IMR-90 (cell line): ENCODE data around the gene STAT5B. TPM values are rescaled to one million over a fixed set of nuclear protein-coding genes. Genes with fewer than 3 reads are reported as not detected.

Experiments
- ATAC-seq: fragments of 200-7000 bp; cut with Tn5 transposase; 2 replicates; pipeline ENCODE4 v1.9.1; 2020; ENCODE audit warnings: low read depth, mild to moderate bottlenecking, moderate library complexity
- BruUV-seq: library from RNA; stranded (reverse); fragments of 400-500 nt; replicated peaks from 2 replicates; lab custom pipeline; 2021; lab: Mats Ljungman, UMichigan
- CTCF ChIA-PET: fragments of 300-600 bp; formaldehyde crosslinking; extraction: SDS; loops from one replicate; lab custom pipeline; 2021; ENCODE audit warnings: antibody characterized with exemption; lab: Yijun Ruan, JAX
- POLR2A ChIA-PET: fragments of 300-600 bp; sonication (Branson Sonifier 250); formaldehyde crosslinking; loops from one replicate; lab custom pipeline; 2022; ENCODE audit warnings: antibody characterized with exemption; ENCODE audit not compliant: unreplicated experiment; lab: Charles Lee
- DNase-seq: peaks from one replicate; pipeline ENCODE4 v3.0.0; 2013
- H2AFZ ChIP-seq: replicated peaks from 2 replicates; pipeline ENCODE3; 2013; ENCODE audit warnings: low read length, mild to moderate bottlenecking; ENCODE audit not compliant: poor library complexity
- H2AK5ac ChIP-seq: 2 replicates; pipeline ENCODE4 v1.6.1; 2013; ENCODE audit warnings: low read depth, low read length, inconsistent platforms
- H2AK9ac ChIP-seq: replicated peaks from 2 replicates; pipeline ENCODE3; 2013; ENCODE audit warnings: mild to moderate bottlenecking, low read depth, low read length, moderate library complexity; ENCODE audit not compliant: poor library complexity
- H2BK120ac ChIP-seq: 2 replicates; pipeline ENCODE4 v1.6.1; 2013; ENCODE audit warnings: low read depth, low read length, inconsistent platforms
- H2BK15ac ChIP-seq: 3 replicates; pipeline ENCODE4 v1.6.1; 2013; ENCODE audit warnings: low read depth, low read length, inconsistent platforms
- H2BK20ac ChIP-seq: 2 replicates; pipeline ENCODE4 v1.6.1; 2013; ENCODE audit warnings: low read depth, mild to moderate bottlenecking, inconsistent platforms, low read length, moderate library complexity
- H2BK5ac ChIP-seq: 2 replicates; pipeline ENCODE4 v1.6.1; 2013; ENCODE audit warnings: mild to moderate bottlenecking, low read depth, low read length, inconsistent platforms; ENCODE audit not compliant: poor library complexity, severe bottlenecking
- H3K14ac ChIP-seq: replicated peaks from 2 replicates; pipeline ENCODE4 v1.6.1; 2013; ENCODE audit warnings: low read depth, low read length, inconsistent platforms
- H3K18ac ChIP-seq: 2 replicates; pipeline ENCODE4 v1.6.1; 2013; ENCODE audit warnings: low read depth, low read length, control low read depth
- H3K23ac ChIP-seq: 2 replicates; pipeline ENCODE4 v1.6.1; 2013; ENCODE audit warnings: low read depth, low read length, inconsistent platforms
- H3K27ac ChIP-seq: 2 replicates; pipeline ENCODE4 v1.5.1; 2013; ENCODE audit warnings: mild to moderate bottlenecking, control low read depth, low read length; ENCODE audit not compliant: insufficient read depth
- H3K27me3 ChIP-seq: 2 replicates; pipeline ENCODE4 v1.6.1; 2013; ENCODE audit warnings: low read length; ENCODE audit not compliant: control insufficient read depth, insufficient read depth
- H3K36me3 ChIP-seq: 2 replicates; pipeline ENCODE4 v1.6.1; 2013; ENCODE audit warnings: low read length, mixed read lengths; ENCODE audit not compliant: control insufficient read depth, insufficient read depth
- H3K4ac ChIP-seq: 2 replicates; pipeline ENCODE4 v1.6.1; 2013; ENCODE audit warnings: low read depth, low read length, inconsistent platforms
- H3K4me1 ChIP-seq: 2 replicates; pipeline ENCODE4 v1.6.1; 2013; ENCODE audit warnings: low read length, mixed read lengths; ENCODE audit not compliant: control insufficient read depth, insufficient read depth
- H3K4me2 ChIP-seq: 2 replicates; pipeline ENCODE4 v1.6.1; 2013; ENCODE audit warnings: low read depth, mild to moderate bottlenecking, control low read depth, low read length, moderate library complexity
- H3K4me3 ChIP-seq: 2 replicates; pipeline ENCODE4 v1.5.1; 2013; ENCODE audit warnings: low read depth, mild to moderate bottlenecking, control low read depth, low read length, moderate library complexity; ENCODE audit not compliant: insufficient read depth
- H3K56ac ChIP-seq: 2 replicates; pipeline ENCODE4 v1.6.1; 2013; ENCODE audit warnings: low read length, inconsistent platforms; ENCODE audit not compliant: insufficient read depth; ENCODE audit errors: extremely low read depth
- H3K79me1 ChIP-seq, 2 experiments: 2 replicates each; pipeline ENCODE4 v1.6.1; 2013; ENCODE audit warnings: low read length in 2 of 2, inconsistent platforms in 1 of 2, low read depth in 1 of 2
- H3K9ac ChIP-seq: 2 replicates; pipeline ENCODE4 v1.6.1; 2013; ENCODE audit warnings: low read depth, low read length, control low read depth
- H3K9me1 ChIP-seq: 2 replicates; pipeline ENCODE4 v1.6.1; 2013; ENCODE audit warnings: low read length, inconsistent platforms; ENCODE audit not compliant: insufficient read depth
- H3K9me3 ChIP-seq: 2 replicates; pipeline ENCODE4 v1.6.1; 2013; ENCODE audit warnings: low read length; ENCODE audit not compliant: control insufficient read depth, insufficient read depth
- H4K20me1 ChIP-seq: 2 replicates; pipeline ENCODE4 v1.6.1; 2013; ENCODE audit warnings: low read length, inconsistent platforms; ENCODE audit not compliant: insufficient read depth
- H4K5ac ChIP-seq: 2 replicates; pipeline ENCODE4 v1.6.1; 2013; ENCODE audit warnings: mild to moderate bottlenecking, low read depth, low read length, control low read depth
- H4K8ac ChIP-seq, 2 experiments: 2 replicates each; pipeline ENCODE4 v1.6.1; 2013; ENCODE audit warnings: low read depth in 2 of 2, low read length in 2 of 2, control low read depth in 1 of 2, inconsistent platforms in 1 of 2
- H4K91ac ChIP-seq: 2 replicates; pipeline ENCODE4 v1.6.1; 2013; ENCODE audit warnings: low read depth, low read length, inconsistent platforms; ENCODE audit not compliant: insufficient read depth
- FOS ChIP-seq: fragments of 150-350 bp; IDR thresholded peaks from 2 replicates; pipeline ENCODE4 v1.6.1; 2016; ENCODE audit warnings: low read depth, low read length
- MAFK ChIP-seq: IDR thresholded peaks from 2 replicates; pipeline ENCODE4 v1.6.1; 2012; ENCODE audit warnings: low read depth, low read length, improper control_type of control experiment
- POLR2A ChIP-seq: IDR thresholded peaks from 2 replicates; pipeline ENCODE4 v1.6.1; 2012; ENCODE audit warnings: mild to moderate bottlenecking, low read depth, low read length
- RCOR1 ChIP-seq: IDR thresholded peaks from 2 replicates; pipeline ENCODE4 v1.6.1; 2012; ENCODE audit warnings: mild to moderate bottlenecking, low read length, improper control_type of control experiment; ENCODE audit not compliant: insufficient replicate concordance
- SMC3 ChIP-seq: fragments of 150-350 bp; IDR thresholded peaks from 2 replicates; pipeline ENCODE4 v1.6.1; 2016; ENCODE audit warnings: low read depth, mild to moderate bottlenecking, antibody characterized with exemption, low read length, moderate library complexity
- WGBS, 2 experiments: methylation state at CpG; one replicate each; pipeline versions ENCODE4 v1.1.5 to v1.1.7; 2013; ENCODE audit warnings: missing lambda C conversion rate in 2 of 2; ENCODE audit not compliant: insufficient read length in 1 of 2; ENCODE audit errors: extremely low coverage in 2 of 2; 5-methylcytosine and 5-hydroxymethylcytosine counted together
- dilution Hi-C: fragments of 300-500 bp; cut with HindIII; formaldehyde crosslinking; loops from one replicate; pipeline ENCODE4 v1.14.3; 2018; ENCODE audit warnings: low sequenced_read_pairs; ENCODE audit not compliant: unreplicated experiment
- in situ Hi-C: fragments of 300-500 bp; cut with MboI; formaldehyde crosslinking; loops from 3 replicates; pipeline ENCODE4 v1.14.3; 2019; ENCODE audit warnings: low sequenced_read_pairs, inconsistent platforms, mixed read lengths
- intact Hi-C: fragments of 100-400 bp; cut with micrococcal nuclease; formaldehyde crosslinking; loops from 2 replicates; pipeline ENCODE4 v1.10.0; 2022
- polyA plus RNA-seq, 3 experiments: library from polyadenylated mRNA; depleted of rRNA; stranded (reverse); fragments of >200 nt; gene quantifications; 2 replicates each; pipeline ENCODE4 v1.2.3, GENCODE V29; 2012; ENCODE audit warnings: low replicate concordance in 1 of 3
- total RNA-seq: library from RNA; depleted of rRNA; stranded (reverse); fragments of >200 nt; gene quantifications from 2 replicates; pipeline ENCODE4 v1.2.3, GENCODE V29; 2012

STAT5B gene
- total and polyA plus RNA-seq, 2 of the 4 experiments (the other 2 are of a cell fraction), result 24.4 to 29.6 TPM

DNA sequence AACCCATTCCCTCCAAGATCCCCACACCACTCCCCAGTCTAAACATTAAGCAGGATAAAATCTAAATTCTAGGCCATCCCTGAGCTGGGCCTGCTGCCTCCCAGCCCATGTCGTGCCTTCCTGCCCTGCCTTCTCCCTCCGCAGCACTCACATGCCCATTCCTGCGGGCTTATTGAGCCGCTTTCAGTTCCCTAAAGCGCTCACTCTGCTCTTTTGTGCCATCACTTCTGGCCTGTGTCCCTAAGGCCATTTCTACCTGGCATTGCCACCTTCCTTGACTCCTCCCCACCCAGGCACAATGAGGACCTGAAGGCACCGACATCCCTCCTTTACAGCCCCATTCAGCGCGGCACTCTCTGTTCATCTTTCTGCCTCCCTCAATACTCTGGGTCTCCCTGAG lies 108.4 kb downstream of the STAT5B start:
- Histone ChIP-seq H3K4ac (no peak overlapping the region), H2BK5ac (no peak overlapping the region), H4K91ac (no peak overlapping the region), H3K4me3 (no peak overlapping the region), H3K9me3 (no peaks in the 10 kb centered on the region), H3K9ac (no peak overlapping the region), H4K5ac (no peak overlapping the region), H3K9me1 (no peaks in the 10 kb centered on the region), H3K36me3 (no peaks in the 10 kb centered on the region), H3K27ac (no peak overlapping the region), H3K23ac (no peak overlapping the region), H3K56ac (no peak overlapping the region), H2BK120ac (no peak overlapping the region), H4K8ac (no peak overlapping the region), H2BK15ac (no peak overlapping the region), H3K14ac (no peak overlapping the region), H4K20me1 (no peaks in the 10 kb centered on the region), H3K18ac (no peak overlapping the region), H3K4me1 (no peaks in the 10 kb centered on the region), H2AK5ac (no peak overlapping the region), H2AFZ (no peak overlapping the region), H3K4me2 (no peak overlapping the region), H3K27me3 (peaks cover 30% of the 10 kb centered on the region), H2BK20ac (no peak overlapping the region), H3K79me1 (no peaks in the 10 kb centered on the region), H2AK9ac (no peak overlapping the region)
- ChIA-PET POLR2A (no interaction called here), CTCF (interaction anchor here (0.9 kb wide), 1 partner anchor 13 kb away, joined by 3 read pairs; the partner anchor contains the start of gene KCNH4)
- in situ Hi-C loops (no loop called here), intact Hi-C loops (no loop called here), dilution Hi-C loops (no loop called here)
- no TSS peak for BruUV-seq
- DNase-seq (no peak), ATAC-seq (no peak)
- TF ChIP-seq SMC3 (no peak), FOS (no peak), MAFK (no peak), POLR2A (no peak), RCOR1 (no peak)
- WGBS, 2 experiments, result 86% methylated on average over 5 of the region's 8 CpGs; no CpG with 5 or more reads in 1 of the 2 experiments
